HG03521 (cell line): Measurements from ENCODE around the gene THBS4.
A peak's percentile ranks its signal among the peaks of the same experiment; 100 is the strongest.

ENCODE experiments used
- ATAC-seq: cut with Tn5 transposase; IDR thresholded peaks from one replicate; pipeline ENCODE4 v1.9.1; 2021; ENCODE audit warnings: mild to moderate bottlenecking, moderate library complexity; ENCODE audit not compliant: unreplicated experiment

Gene THBS4

GRCh38 chr5:80043187-80043586 is 8.0 kb downstream of the THBS4 start:
- ATAC-seq: no peak

GRCh38 chr5:80048084-80048780 is 13.1 kb downstream of the THBS4 start:
- no peak for ATAC-seq

- no peak for ATAC-seq
Observed at GRCh38 chr5:80052464-80052863, 17.3 kb downstream of the THBS4 start.

GRCh38 chr5:80054682-80055081 is 19.5 kb downstream of the THBS4 start:
- ATAC-seq: no peak

DNA sequence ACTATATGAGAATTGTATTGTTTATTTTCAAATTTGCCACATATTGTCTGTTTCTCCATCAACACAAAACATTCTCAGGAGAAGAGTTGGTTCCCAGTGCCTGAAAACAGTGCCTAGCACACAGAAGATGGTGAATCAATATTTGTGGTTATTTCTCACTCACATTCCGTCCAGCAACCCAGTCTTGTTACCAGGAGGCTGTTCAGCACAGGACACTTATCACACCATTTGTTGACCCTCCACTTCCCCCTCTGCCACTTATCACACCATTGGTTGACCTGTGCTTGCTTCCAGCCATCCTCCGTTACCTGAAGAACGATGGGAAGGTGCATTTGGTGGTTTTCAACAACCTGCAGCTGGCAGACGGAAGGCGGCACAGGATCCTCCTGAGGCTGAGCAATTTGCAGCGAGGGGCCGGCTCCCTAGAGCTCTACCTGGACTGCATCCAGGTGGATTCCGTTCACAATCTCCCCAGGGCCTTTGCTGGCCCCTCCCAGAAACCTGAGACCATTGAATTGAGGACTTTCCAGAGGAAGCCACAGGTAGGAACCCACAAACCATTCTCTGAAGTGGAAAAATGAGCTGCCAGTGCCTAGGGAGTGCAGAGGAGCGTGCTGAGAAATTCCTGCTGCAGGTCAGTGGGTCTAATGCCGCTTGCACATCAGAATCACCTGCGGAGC is 20.5 kb downstream of the THBS4 start:
- no peak for ATAC-seq

DNA sequence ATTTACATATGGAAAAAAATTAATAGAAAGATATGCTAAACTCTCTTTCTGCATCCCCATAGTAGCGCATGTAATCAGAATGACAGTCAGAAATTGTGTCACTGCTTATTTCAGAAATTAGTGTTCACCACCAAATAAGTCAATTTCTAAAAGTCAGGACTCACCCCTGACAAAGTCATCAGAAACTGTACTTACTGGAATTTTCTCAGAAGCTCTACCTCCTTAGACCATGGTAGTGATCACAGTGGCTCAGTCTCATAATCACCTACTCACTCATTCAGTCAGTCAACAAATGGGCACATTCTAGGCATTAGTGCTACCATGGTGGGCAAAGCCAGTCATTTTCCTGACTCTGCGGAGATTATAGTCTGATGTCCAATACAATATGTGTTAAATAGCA is 22.0 kb downstream of the THBS4 start:
- no peak for ATAC-seq

DNA sequence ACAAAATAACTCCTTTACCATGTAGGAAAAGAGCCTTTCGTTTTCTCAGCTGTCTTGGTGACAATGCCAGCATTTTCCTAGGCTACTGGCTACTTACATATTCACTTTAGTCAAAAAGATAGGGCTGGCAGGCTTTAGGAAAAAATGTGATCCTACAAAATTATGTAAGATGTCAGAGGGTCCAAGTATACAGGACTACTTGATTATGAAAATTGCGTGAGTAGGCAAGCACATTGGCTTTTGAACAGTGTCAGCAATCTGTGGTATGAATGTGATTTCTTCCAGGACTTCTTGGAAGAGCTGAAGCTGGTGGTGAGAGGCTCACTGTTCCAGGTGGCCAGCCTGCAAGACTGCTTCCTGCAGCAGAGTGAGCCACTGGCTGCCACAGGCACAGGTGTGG is 22.8 kb downstream of the THBS4 start:
- ATAC-seq: no peak

DNA sequence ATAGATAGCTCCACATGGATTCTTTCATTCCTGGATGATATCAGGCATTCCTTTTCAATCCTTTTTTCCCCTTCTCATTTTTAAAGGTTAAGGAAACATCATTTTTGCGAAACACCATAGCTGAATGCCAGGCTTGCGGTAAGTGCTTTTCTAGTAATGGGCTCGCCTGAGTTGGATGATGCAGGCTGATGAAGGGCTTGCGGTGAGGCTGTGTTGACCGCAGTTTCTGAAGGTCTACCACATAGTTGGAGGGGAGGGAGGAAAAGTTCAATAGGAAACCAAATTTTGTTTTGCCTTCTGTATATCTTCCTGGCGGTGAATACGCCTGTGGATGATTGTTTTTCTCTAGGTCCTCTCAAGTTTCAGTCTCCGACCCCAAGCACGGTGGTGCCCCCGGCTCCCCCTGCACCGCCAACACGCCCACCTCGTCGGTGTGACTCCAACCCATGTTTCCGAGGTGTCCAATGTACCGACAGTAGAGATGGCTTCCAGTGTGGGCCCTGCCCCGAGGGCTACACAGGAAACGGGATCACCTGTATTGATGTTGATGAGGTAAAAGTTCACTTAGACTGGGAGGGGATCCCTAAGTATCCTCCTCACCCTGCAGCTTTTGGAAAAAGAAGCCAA is 24.3 kb downstream of the THBS4 start:
- ATAC-seq: no peak

- no peak for ATAC-seq
Observed at GRCh38 chr5:80060966-80061365, 25.8 kb downstream of the THBS4 start.

DNA sequence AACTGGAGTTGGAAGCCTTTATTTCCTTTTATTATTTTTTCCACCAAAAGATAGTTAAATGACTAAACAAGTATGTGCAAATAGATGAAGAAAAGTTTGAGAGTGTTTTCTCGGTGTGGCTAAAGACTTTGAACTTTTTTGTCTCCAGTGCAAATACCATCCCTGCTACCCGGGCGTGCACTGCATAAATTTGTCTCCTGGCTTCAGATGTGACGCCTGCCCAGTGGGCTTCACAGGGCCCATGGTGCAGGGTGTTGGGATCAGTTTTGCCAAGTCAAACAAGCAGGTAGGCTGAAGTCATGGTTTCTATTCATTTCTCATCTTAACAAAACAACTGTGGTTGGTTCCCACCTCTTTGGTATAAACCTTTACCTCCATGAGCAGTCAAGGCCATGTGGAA is 26.4 kb downstream of the THBS4 start:
- ATAC-seq: no peak

DNA sequence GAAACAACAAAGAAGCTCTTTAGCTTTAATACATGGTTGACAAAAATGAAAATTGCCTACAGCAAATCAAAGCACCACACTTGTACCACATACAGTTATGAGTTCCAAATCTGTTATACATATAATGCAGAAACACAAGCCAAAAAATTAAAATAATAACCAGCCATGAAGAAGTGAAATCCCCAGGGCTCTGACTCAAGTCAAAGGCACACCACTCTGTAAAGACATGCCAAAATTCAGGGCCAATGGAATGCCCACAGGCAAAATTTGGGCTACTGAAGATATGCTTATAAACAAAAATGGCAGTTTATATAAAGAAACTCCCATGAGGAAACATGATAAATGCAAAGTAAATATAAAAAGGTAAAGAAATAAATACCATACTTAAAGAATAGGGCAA is 29.0 kb downstream of the THBS4 start:
- ATAC-seq: no peak

DNA sequence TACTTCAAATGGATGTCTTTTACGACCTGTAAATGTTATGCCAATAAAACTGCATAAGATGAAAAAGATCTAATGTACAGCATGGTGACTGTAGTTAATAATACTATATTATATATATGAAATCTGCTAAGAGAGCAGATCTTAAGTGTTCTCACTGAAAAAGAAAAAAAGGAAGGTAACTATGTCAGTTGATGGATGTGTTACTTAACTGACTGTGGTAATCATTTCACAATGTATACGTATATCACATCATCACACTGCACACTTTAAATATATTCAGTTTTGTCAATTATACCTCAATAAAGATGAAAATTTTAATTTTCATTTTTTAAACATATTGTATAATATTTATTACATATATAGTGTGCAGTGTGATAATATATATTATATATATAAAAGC is 31.9 kb downstream of the THBS4 start:
- no peak for ATAC-seq

DNA sequence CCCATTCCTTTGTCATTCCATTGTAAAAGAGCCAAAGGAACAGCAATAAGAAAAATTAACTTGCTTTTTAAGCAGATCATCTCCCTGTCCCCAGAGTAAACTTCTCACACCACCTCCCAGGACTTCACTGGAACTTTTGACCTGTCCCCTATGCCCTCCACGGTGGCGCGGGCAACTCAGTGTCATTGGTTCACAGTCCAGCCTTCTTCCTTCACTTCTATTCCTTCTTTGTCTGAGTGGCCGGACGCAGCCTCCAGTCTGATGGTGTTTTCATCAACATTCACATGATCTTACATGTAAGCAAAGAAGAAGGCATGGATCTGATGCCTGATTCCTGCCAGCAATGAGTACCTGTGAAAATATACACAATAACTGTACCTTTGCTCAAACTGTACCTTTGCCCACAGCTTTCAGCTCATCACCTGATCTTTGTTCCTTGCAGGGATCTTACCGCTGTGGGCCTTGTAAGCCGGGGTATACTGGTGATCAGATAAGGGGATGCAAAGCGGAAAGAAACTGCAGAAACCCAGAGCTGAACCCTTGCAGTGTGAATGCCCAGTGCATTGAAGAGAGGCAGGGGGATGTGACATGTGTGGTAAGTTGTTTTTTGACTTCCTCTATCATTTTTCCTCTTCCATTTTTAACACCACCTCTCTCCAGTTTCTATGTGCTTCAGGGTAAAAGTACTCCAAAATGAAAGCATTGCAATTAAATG is 32.5 kb downstream of the THBS4 start:
- no peak for ATAC-seq

- no peak for ATAC-seq
Observed at GRCh38 chr5:80068246-80068636, 33.1 kb downstream of the THBS4 start.

GRCh38 chr5:80068775-80069174 is 33.6 kb downstream of the THBS4 start:
- ATAC-seq: no peak

DNA sequence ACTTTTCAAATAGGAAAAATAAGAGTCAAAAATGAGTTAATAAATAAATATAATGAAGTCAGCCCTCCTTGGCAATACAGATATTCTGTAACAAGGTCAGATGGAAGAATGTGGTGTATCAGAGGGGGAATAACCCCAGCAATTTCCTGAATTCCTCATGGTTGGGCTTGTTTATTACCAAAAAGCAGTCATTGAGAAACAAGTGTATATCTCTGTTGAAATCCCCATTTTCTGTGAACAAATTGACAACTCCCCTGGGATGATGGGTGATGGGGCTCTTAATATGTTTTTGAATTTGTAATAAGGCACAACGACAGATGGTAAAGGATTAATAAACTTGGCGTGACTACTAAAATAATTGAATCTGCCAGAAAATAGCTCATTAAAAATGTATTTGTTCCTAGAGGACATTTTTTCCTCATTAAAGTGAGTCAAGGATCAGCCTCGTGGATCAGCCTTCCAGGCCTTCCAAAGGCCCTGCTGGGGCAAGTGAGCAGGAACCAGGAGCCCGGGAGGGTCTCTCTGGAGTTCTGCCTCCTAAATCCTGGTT is 34.2 kb downstream of the THBS4 start:
- ATAC-seq: no peak

DNA sequence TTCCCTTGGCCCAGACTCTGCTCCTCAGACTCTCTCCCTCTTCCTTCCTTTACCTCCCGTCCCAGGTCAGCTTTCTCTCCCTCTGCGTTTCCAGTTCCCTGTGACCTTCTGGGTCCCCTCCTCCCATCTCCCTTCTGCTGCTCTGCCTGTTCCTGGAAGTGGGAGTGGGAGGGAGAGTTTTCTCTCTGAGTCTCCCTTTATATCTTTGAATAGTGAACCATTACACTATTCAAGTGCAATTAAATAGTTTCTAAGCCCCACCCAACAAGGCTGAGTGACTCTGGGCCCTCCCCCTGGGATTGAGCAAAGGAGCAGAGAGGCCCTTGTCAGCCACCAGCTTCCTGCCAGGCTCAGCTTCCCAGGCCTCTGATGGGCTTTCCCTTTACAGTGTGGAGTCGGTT is 34.8 kb downstream of the THBS4 start:
- no peak for ATAC-seq

DNA sequence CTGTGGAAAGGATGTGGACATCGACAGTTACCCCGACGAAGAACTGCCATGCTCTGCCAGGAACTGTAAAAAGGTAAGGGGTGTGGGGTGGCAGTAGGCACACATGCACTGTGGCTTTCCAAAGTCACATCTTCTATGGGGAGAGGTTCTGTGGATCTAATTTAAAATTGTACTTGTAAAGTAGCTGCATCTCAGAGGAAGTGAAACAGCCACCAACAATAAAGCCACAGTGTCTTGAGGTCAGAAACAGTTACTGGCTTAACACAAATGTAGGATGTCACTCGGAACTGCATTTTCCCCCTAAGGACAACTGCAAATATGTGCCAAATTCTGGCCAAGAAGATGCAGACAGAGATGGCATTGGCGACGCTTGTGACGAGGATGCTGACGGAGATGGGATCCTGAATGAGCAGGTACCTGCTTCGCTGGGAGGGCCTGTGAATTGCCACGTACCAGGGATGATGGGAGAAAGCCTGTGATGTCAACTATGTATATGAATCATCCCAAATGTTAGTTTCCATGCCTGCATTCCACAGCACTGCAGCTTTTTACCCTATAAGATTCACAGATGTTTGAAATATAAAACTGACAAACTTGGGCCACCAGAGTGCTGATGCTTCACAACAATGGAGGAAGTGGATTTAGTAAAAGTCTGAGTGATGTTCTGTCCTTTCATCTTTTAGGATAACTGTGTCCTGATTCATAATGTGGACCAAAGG is 35.3 kb downstream of the THBS4 start:
- peak; percentile 46 for ATAC-seq

- ATAC-seq: no peak
Observed at GRCh38 chr5:80071510-80072021, 36.4 kb downstream of the THBS4 start.
